Mammary epithelial cell (primary cell): Measurements from ENCODE around the gene BRD4.

Experiments
- CTCF ChIP-seq, 2 donors: IDR thresholded peaks in 1 of 2; conservative IDR thresholded peaks in 1 of 2; 2 replicates each; pipeline ENCODE4 v1.5.1; 2011 to 2012; ENCODE audit warnings: inconsistent platforms in 2 of 2, low read length in 2 of 2, mild to moderate bottlenecking in 2 of 2, control low read depth in 1 of 2, low read depth in 1 of 2; ENCODE audit not compliant: insufficient read depth in 1 of 2; ENCODE audit errors: extremely low read depth in 1 of 2
- EZH2 ChIP-seq: IDR thresholded peaks from 2 replicates; pipeline ENCODE4 v1.6.1; 2012; ENCODE audit warnings: low read length, inconsistent platforms, borderline replicate concordance

GRCh38 chr19:15369594-15369891, 37.2 kb upstream of the BRD4 start:
- TF ChIP-seq CTCF (conservative IDR thresholded peaks at IDR 0.05 in 1 of 2, IDR thresholded peaks at IDR 0.05 in 1 of 2; ENCODE audit: extremely low read depth in 1 of 2, insufficient read depth in 1 of 2, low read depth in 1 of 2, low read length in 2 of 2) (no peak), EZH2 (no peak)
